Tibial artery (tissue), 4 donors: Measurements from ENCODE around the gene CLPTM1.

Experiments used
- DNase-seq, 2 donors: peaks; one replicate each; pipeline ENCODE4 v3.0.0-alpha.2; 2019
- H3K27ac ChIP-seq, 2 donors: fragments of 200-600 bp; sonication (generic) in 1 of 2; 1 replicate in 1 of 2; 2 replicates in 1 of 2; pipeline ENCODE4 v1.5.1; 2018 to 2019; ENCODE audit warnings: mild to moderate bottlenecking in 1 of 2
- H3K27me3 ChIP-seq, 2 donors: fragments of 200-600 bp; sonication (generic) in 1 of 2; one replicate each; pipeline versions ENCODE4 v1.5.1 to v1.6.0; 2016 to 2019
- H3K36me3 ChIP-seq, 3 donors: fragments of 200-600 bp; sonication (generic) in 2 of 3; one replicate each; pipeline ENCODE4 v1.5.1; 2016 to 2019; ENCODE audit warnings: mild to moderate bottlenecking in 2 of 3
- H3K4me1 ChIP-seq, 4 donors: fragments of 200-600 bp; sonication (generic) in 2 of 4; 1 replicate in 3 of 4; 2 replicates in 1 of 4; pipeline ENCODE4 v1.5.1; 2016 to 2019
- H3K4me3 ChIP-seq, 2 donors: fragments of 200-600 bp; sonication (generic) in 1 of 2; 1 replicate in 1 of 2; 2 replicates in 1 of 2; pipeline ENCODE4 v1.5.1; 2018 to 2019; ENCODE audit warnings: mild to moderate bottlenecking in 2 of 2
- H3K9me3 ChIP-seq, 3 donors: fragments of 200-600 bp; sonication (generic) in 1 of 3; one replicate each; pipeline ENCODE4 v1.5.1; 2016 to 2019
- CTCF ChIP-seq, 2 experiments: fragments of 200-600 bp in 1 of 2; fragments of 450-650 bp in 1 of 2; IDR thresholded peaks; one replicate each; pipeline ENCODE4 v1.5.1; 2017 to 2019; ENCODE audit warnings: antibody characterized with exemption in 2 of 2, mild to moderate bottlenecking in 1 of 2, moderate library complexity in 1 of 2
- intact Hi-C: fragments of 100-400 bp; cut with DNase I; formaldehyde crosslinking; loops from one replicate; pipeline ENCODE4 v1.15.0; 2023; ENCODE audit warnings: low total_unique reads

Gene CLPTM1

GRCh38 chr19:45016388-45017314 lies 61.5 kb downstream of the CLPTM1 start:
- peaks cover 0 to 3% (median 0%) of the 10 kb centered on the region in 4 donors for H3K4me1 ChIP-seq
- H3K27ac ChIP-seq: no peak overlapping the region
- peaks cover 0 to 35% (median 13%) of the 10 kb centered on the region in 3 donors for H3K36me3 ChIP-seq
- DNase-seq: peak; percentile 62 to 73
- intact Hi-C loops: no loop called here
- H3K9me3 ChIP-seq: no peaks in the 10 kb centered on the region
- no peak overlapping the region for H3K4me3 ChIP-seq
- no peaks in the 10 kb centered on the region for H3K27me3 ChIP-seq
- TF ChIP-seq CTCF (IDR thresholded peaks at IDR 0.05): peak; percentile 49 to 54

GRCh38 chr19:45019187-45019586 lies 64.0 kb downstream of the CLPTM1 start:
- Histone ChIP-seq H3K9me3 (no peaks in the 10 kb centered on the region), H3K4me3 (no peak overlapping the region)

GRCh38 chr19:45020071-45020470 lies 64.9 kb downstream of the CLPTM1 start:
- Histone ChIP-seq H3K4me3 (no peak overlapping the region), H3K36me3 (peaks cover 0 to 3% (median 0%) of the 10 kb centered on the region in 3 donors), H3K27me3 (no peaks in the 10 kb centered on the region), H3K9me3 (no peaks in the 10 kb centered on the region), H3K4me1 (peaks cover 0 to 3% (median 0%) of the 10 kb centered on the region in 4 donors), H3K27ac (no peak overlapping the region)
- intact Hi-C loops: no loop called here
- no peak for DNase-seq
- no peak for TF ChIP-seq CTCF (IDR thresholded peaks at IDR 0.05)

More at GRCh38 chr19:45019187-45019586, 64.0 kb downstream of the CLPTM1 start:
- peaks cover 0 to 3% (median 0%) of the 10 kb centered on the region in 4 donors for H3K4me1 ChIP-seq
- peaks cover 0 to 12% (median 0%) of the 10 kb centered on the region in 3 donors for H3K36me3 ChIP-seq
- no peak for TF ChIP-seq CTCF (IDR thresholded peaks at IDR 0.05)
- H3K27ac ChIP-seq: no peak overlapping the region
- H3K27me3 ChIP-seq: no peaks in the 10 kb centered on the region
- intact Hi-C loops: no loop called here
- DNase-seq: no peak

GRCh38 chr19:45021971-45022370 lies 66.8 kb downstream of the CLPTM1 start:
- H3K4me1 ChIP-seq: peaks cover 0 to 2% (median 0%) of the 10 kb centered on the region in 4 donors
- no peak for TF ChIP-seq CTCF (IDR thresholded peaks at IDR 0.05)
- H3K9me3 ChIP-seq: no peaks in the 10 kb centered on the region
- no peak for DNase-seq
- no peak overlapping the region for H3K27ac ChIP-seq
- no peaks in the 10 kb centered on the region for H3K27me3 ChIP-seq
- H3K36me3 ChIP-seq: peaks cover 0 to 7% (median 6%) of the 10 kb centered on the region in 3 donors
- intact Hi-C loops: no loop called here
- H3K4me3 ChIP-seq: no peak overlapping the region

- TF ChIP-seq CTCF (IDR thresholded peaks at IDR 0.05): no peak
- no peaks in the 10 kb centered on the region for H3K27me3 ChIP-seq
- H3K36me3 ChIP-seq: peaks cover 0 to 14% (median 7%) of the 10 kb centered on the region in 3 donors
- no peaks in the 10 kb centered on the region for H3K4me1 ChIP-seq
- H3K9me3 ChIP-seq: no peaks in the 10 kb centered on the region
- DNase-seq: no peak
- intact Hi-C loops: no loop called here
- H3K27ac ChIP-seq: no peak overlapping the region
- no peak overlapping the region for H3K4me3 ChIP-seq
These were observed 67.9 kb downstream of the CLPTM1 start for GRCh38 chr19:45023048-45023447.
